Stimulated activated CD8-positive, alpha-beta memory T cell treated with anti-CD3 and anti-CD28 coated beads, Interleukin-2, amount 100 ng/mL, for 1 hour (primary cell): ENCODE results near the gene GOLGA6L24.
"Not testable (repeated sequence)": the region's sequence is repeated elsewhere in the genome, so short reads cannot be mapped to it uniquely, and the experiment has no call there.

ENCODE experiments used
- DNase-seq, 2 donors: peaks; one replicate each; pipeline ENCODE4 v3.0.0-alpha.2; 2020; ENCODE audit warnings: low read depth in 2 of 2

Gene GOLGA6L24

DNA sequence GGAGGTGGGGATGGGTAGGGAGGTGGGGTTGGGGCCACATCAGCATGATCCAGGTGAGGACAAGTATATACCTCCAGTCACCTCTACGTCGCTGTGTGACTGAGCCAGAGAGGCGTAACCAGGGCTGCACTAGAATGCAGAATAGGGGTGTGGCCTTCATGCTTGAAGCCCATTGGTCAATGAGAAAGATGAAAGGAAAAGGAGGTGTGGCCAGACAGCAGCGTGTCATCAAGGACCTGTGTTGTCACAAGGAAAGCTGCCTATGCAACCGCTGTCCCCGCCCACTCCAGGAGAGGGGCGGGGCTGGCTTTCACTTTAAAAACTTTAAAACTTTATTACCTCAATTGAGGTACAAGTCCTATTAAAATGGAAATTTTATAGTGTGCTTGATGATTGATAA is at the start of gene GOLGA6L24:
Gene GOLGA6L24 (minus strand): TSS at position 101 of the 400 bp plus-strand sequence. CDS start 61 bp downstream, at position 40.
- not testable (repeated sequence) for DNase-seq

GRCh38 chr15:28402774-28403435 is 45.0 kb upstream of the GOLGA6L24 start:
- not testable (repeated sequence) for DNase-seq

DNA sequence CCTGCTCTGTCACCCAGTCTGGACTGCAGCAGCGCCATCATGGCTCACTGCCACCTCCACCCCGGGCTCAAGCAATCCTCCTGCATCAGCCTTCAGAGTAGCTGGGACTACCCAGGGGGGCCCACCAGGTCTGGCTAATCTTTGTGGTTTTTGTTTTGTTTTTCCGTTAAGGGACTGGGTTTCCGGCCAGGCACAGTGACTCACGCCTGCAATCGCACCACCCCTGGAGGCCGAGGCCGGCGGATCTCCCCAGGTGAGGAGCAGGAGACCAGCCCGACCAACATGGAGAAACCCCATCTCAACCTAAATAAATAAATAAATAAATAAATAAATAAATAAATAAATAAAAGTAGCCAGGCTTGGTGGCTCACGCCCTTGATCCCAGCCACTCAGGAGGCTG is 38.1 kb upstream of the GOLGA6L24 start:
- not testable (repeated sequence) for DNase-seq

DNA sequence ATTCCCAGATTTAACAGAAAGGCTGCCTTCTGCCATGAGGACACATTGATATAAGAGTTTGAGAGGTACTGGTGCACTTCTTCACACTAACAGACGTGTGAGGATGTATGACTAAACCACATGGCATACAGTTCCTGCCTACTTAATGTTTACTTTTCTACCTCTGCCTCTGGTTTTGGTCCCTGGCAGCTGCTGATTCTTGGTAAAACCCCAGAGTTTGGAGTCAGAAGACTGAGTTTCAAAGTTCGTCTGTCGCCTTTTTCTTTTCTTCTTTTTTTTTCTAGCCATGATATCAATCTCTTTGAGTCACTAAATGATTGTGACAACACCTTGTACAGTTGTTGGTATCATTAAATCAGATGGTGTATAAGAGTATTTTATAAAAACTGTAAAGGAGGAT is 22.2 kb upstream of the GOLGA6L24 start:
- DNase-seq = not testable (repeated sequence)

DNA sequence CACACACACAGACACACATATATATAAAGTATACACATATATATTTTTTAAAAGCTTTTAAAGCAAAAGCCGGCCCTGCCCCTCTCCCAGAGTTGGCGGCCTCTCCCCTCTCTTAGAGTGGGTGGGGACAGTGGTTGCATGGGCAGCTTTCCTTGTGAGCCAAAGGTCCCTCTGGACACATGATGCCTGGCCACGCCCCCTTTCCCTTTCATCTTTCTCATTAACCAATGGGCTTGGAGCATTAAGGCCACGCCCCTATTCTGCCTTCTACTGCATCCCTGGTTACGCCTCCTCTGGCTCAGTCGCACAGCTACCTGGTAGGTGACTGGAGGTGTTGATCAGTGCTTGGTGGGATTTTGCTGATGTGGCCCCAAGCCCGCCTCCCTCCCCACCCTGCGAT is 20.5 kb upstream of the GOLGA6L24 start, which contains the start of gene GOLGA8F:
Gene GOLGA8F (plus strand): TSS at position 301 of the 400 bp plus-strand sequence. CDS start 98 bp downstream, at position 399.
- not testable (repeated sequence) for DNase-seq

- DNase-seq = not testable (repeated sequence)
Measured at GRCh38 chr15:28365502-28365901, 7.6 kb upstream of the GOLGA6L24 start.

DNA sequence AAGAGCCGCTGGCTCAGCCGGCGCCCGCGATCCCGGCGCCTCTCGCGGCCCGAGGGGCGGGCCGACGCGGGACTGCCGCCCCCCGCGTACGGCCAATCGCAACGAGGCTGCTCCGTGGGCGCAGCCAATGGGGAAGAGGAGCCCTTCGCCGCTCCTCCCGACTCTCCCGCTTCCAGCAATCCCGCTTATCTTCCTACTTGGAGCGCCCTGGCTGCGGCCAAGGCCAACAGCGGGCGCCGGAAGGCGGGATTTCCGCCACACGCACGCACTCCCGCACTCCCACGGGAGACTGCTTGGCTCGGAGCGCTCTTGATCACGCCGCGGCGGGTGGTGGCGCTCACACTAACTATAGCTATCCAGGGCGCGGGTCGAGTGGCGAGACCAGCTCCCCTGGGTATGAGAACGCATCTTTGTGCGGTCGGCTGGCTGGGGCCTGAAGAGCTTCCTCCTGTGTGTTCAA is 35.7 kb downstream of the GOLGA6L24 start, which contains the start of gene HERC2:
Gene HERC2 (minus strand): TSS at position 51 of the 460 bp plus-strand sequence. CDS start 746 bp downstream, outside the sequence.
- DNase-seq = not testable (repeated sequence)

DNA sequence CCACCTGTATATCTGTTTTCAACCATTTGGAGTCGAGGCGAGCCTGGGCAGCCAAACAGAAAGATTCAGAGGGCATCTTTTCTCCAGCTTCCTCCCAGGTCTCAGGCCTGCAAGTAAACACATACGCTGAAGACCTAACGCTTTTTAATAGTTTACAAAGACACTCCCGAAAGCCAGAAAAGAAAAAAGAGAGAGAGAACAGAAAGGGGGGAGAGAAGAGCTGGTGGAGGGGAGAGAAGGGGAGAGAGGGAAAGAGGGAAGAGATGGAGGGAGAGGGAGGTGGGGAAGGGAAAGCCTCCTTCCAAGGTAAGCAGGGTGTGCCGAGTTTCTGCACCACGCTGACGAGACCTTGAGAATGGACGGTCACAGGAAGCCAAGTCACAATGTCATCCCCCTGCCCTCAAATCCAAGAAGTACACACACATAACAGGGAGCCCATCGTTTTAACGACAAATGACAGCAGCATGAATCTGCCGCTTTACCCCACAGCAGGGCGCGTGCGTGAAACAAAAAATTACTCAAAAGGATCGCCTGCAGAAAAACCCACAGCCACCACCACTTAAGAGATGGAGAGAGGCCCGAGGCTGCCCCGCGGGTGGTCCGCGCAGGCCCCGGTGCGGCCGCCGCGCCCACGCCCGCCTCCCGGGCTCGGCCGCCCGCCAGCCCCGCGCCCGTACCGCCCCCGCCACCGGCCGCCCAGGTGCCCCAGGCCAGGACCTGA is 36.4 kb downstream of the GOLGA6L24 start:
- not testable (repeated sequence) for DNase-seq

DNA sequence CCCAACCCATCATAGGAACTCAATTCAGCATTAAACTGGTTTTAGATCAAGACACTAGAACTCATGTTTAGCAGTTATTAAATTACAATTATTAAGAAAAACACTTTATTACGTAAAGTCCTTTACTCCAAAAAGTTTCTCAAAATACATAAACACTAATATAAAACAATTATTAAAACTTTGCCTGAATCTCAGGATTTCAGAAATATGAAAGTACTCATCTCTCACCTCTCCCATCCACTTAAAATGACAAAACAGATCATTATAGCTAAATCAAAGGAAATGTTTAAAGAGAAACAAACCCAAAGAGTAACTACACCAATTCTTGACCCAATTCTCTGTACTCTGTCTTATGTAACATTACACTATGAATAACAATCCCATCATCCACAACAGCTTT is 38.2 kb downstream of the GOLGA6L24 start:
- DNase-seq = not testable (repeated sequence)

DNA sequence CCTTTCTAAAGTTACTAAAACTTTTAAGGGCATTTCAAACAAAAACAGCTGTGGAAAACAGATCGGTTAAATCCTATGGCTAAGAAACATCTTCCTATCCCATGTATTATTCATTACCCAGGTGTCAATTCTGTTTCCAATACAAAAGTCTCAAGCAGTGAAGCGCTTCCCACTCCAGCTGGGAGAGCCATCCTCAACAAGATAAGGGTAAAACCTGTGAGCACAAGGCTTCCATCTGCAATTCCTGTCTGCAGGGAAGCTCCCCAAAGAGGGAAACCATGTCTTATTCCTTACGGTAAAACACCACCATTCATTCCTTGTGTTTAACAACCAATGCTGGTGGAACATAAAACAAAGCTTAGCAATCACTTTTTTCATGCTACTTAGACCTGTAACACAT is 39.1 kb downstream of the GOLGA6L24 start:
- not testable (repeated sequence) for DNase-seq

DNA sequence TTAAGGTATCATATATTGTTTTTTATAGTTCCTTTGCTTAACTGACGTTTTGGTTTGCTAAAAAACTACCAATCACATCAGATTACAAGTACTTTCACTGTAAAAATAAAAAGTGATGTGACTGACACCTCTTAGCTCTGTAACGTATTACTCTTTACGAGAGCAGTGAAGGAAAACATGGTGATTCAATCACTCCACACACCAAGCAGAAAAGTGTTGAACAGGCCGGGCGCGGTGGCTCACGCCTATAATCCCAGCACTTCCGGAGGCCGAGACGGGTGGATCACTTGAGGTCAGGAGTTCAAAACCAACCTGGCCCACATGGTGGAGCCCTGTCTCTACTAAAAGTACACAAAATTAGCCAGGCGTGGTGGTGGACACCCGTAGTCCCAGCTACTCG is 39.8 kb downstream of the GOLGA6L24 start:
- DNase-seq = not testable (repeated sequence)

- DNase-seq = not testable (repeated sequence)
Measured at GRCh38 chr15:28316958-28317357, 40.9 kb downstream of the GOLGA6L24 start.

GRCh38 chr15:28310454-28310853 is 47.4 kb downstream of the GOLGA6L24 start:
- DNase-seq = not testable (repeated sequence)

- not testable (repeated sequence) for DNase-seq
Measured at GRCh38 chr15:28308718-28309117, 49.2 kb downstream of the GOLGA6L24 start.
